A549 (cell line): Measurements from ENCODE around the gene PIP4K2A.

Experiments
- BHLHE40 ChIP-seq: IDR thresholded peaks from 2 replicates; pipeline ENCODE4 v1.6.1; 2012; ENCODE audit warnings: low read depth, low read length, inconsistent platforms
- CEBPB ChIP-seq, 2 experiments: fragments of >200 bp in 1 of 2; sonication (Bioruptor Twin) in 1 of 2; formaldehyde crosslinking in 1 of 2; IDR thresholded peaks; 2 replicates each; pipeline ENCODE4 v1.6.1; 2012 to 2016
- CTCF ChIP-seq: fragments of >200 bp; sonication (Bioruptor Twin); formaldehyde crosslinking; IDR thresholded peaks from 3 replicates; pipeline ENCODE4 v1.5.1; 2016
- EP300 ChIP-seq, 2 experiments: fragments of >200 bp; sonication (Bioruptor Twin); formaldehyde crosslinking; IDR thresholded peaks; 2 replicates in 1 of 2; 3 replicates in 1 of 2; pipeline ENCODE4 v1.6.1; 2016 to 2017
- HOXA7 ChIP-seq: fragments of 250-450 bp; sonication (Bioruptor Pico); IDR thresholded peaks from 2 replicates; pipeline ENCODE4 v1.5.0; 2020; ENCODE audit warnings: mild to moderate bottlenecking, moderate library complexity
- JUN ChIP-seq, 2 experiments: fragments of >200 bp; sonication (Bioruptor Twin); formaldehyde crosslinking; IDR thresholded peaks; 2 replicates in 1 of 2; 3 replicates in 1 of 2; pipeline ENCODE4 v1.6.1; 2016 to 2017
- MAX ChIP-seq: IDR thresholded peaks from 2 replicates; pipeline ENCODE4 v1.6.1; 2012
- NR3C1 ChIP-seq: fragments of >200 bp; sonication (Bioruptor Twin); formaldehyde crosslinking; IDR thresholded peaks from 3 replicates; pipeline ENCODE4 v1.6.1; 2017
- POLR2A ChIP-seq: IDR thresholded peaks from 2 replicates; pipeline ENCODE4 v1.6.1; 2012; ENCODE audit warnings: mild to moderate bottlenecking, low read length
- RAD21 ChIP-seq, 2 experiments: fragments of >200 bp in 1 of 2; sonication (Bioruptor Twin) in 1 of 2; formaldehyde crosslinking in 1 of 2; IDR thresholded peaks in 1 of 2; conservative IDR thresholded peaks in 1 of 2; 2 replicates in 1 of 2; 3 replicates in 1 of 2; pipeline ENCODE4 v1.6.1; 2012 to 2018; ENCODE audit warnings: inconsistent platforms in 1 of 2
- REST ChIP-seq: fragments of 200-600 bp; sonication (generic); IDR thresholded peaks from 2 replicates; pipeline ENCODE4 v1.6.1; 2016; ENCODE audit warnings: antibody characterized with exemption, mild to moderate bottlenecking, moderate library complexity
- RNF2 ChIP-seq: fragments of 200-600 bp; sonication (generic); IDR thresholded peaks from 2 replicates; pipeline ENCODE4 v1.6.1; 2016; ENCODE audit warnings: low read depth, mild to moderate bottlenecking, antibody characterized with exemption, moderate library complexity, borderline replicate concordance
- SREBF2 ChIP-seq: fragments of 450-650 bp; IDR thresholded peaks from 2 replicates; pipeline ENCODE4 v1.6.1; 2014; ENCODE audit warnings: mild to moderate bottlenecking, moderate library complexity
- TP53 ChIP-seq: fragments of 250-450 bp; sonication (Bioruptor Pico); IDR thresholded peaks from 2 replicates; pipeline ENCODE4 v1.5.0; 2021; ENCODE audit warnings: mild to moderate bottlenecking, moderate library complexity

- TF ChIP-seq CTCF (no peak), POLR2A (no peak), HOXA7 (CRISPR knock-in tag) (no peak), SREBF2 (no peak), NR3C1 (no peak), CEBPB (IDR thresholded peaks at IDR 0.05) (no peak), REST (no peak), BHLHE40 (no peak), EP300 (IDR thresholded peaks at IDR 0.05) (no peak), RAD21 (conservative IDR thresholded peaks at IDR 0.05 in 1 of 2, IDR thresholded peaks at IDR 0.05 in 1 of 2) (no peak), MAX (no peak), RNF2 (no peak), TP53 (CRISPR knock-in tag) (no peak), JUN (IDR thresholded peaks at IDR 0.05) (no peak)
Measured at GRCh38 chr10:22612318-22612717, 102.1 kb downstream of the PIP4K2A start.
